ENCODE data around the gene CLDN19. TPM values are rescaled to one million over a fixed set of nuclear protein-coding genes. Genes with fewer than 3 reads are reported as not detected.
A peak's percentile ranks its signal among the peaks of the same experiment; 100 is the strongest.
"Not testable (repeated sequence)": the region's sequence is repeated elsewhere in the genome, so short reads cannot be mapped to it uniquely, and the experiment has no call there.

Gene CLDN19
- total and polyA plus RNA-seq, 11 donors = 0.01 to 0.11 TPM; not detected in 9

- DNase-seq (no peak), ATAC-seq (no peak)
- TF ChIP-seq POLR2A (IDR thresholded peaks at IDR 0.05) (no peak), CTCF (IDR thresholded peaks at IDR 0.05) (no peak)
- H3K9me3 ChIP-seq = no peaks in the 10 kb centered on the region
- H3K27ac ChIP-seq = no peak overlapping the region
- intact Hi-C loops (cut with DNase I) = loop anchor here in 3 of 10 donors (10.0 kb wide), 2 partner anchors 297 to 407 kb away; partner anchors contain the start of genes PPCS (in 1 of the 3) and ZMYND12 (in 1 of the 3)
- 85 to 93% (median 91%) methylated on average over 6 of the region's 6 CpGs for WGBS, 4 donors
- H3K4me1 ChIP-seq = peaks cover 0 to 19% (median 0%) of the 10 kb centered on the region in 12 donors
- no peak overlapping the region for H3K4me3 ChIP-seq
- no peaks in the 10 kb centered on the region for H3K27me3 ChIP-seq
- H3K36me3 ChIP-seq = peaks cover 0 to 90% (median 85%) of the 10 kb centered on the region in 9 donors
These were observed 12.2 kb upstream of the CLDN19 start for GRCh38 chr1:42752284-42752683.

GRCh38 chr1:42751511-42752070, 11.6 kb upstream of the CLDN19 start:
- H3K27ac ChIP-seq, H3K27me3 ChIP-seq, ATAC-seq, DNase-seq, H3K9me3 ChIP-seq, H3K4me3 ChIP-seq: not testable (repeated sequence)
- intact Hi-C loops (cut with DNase I) = loop anchor here in 3 of 10 donors (10.0 kb wide), 2 partner anchors 297 to 407 kb away; partner anchors contain the start of genes PPCS (in 1 of the 3) and ZMYND12 (in 1 of the 3)
- Histone ChIP-seq H3K4me1 (peaks cover 0 to 19% (median 0%) of the 10 kb centered on the region in 12 donors), H3K36me3 (peaks cover 0 to 90% (median 84%) of the 10 kb centered on the region in 9 donors)
- WGBS, 4 donors = 87 to 93% (median 90%) methylated on average over 8 of the region's 8 CpGs

GRCh38 chr1:42750041-42750440, 10.0 kb upstream of the CLDN19 start:
- Histone ChIP-seq H3K4me3 (no peak overlapping the region), H3K27me3 (no peaks in the 10 kb centered on the region), H3K27ac (no peak overlapping the region), H3K4me1 (peaks cover 0 to 19% (median 0%) of the 10 kb centered on the region in 12 donors), H3K36me3 (peaks cover 0 to 86% (median 77%) of the 10 kb centered on the region in 9 donors), H3K9me3 (no peaks in the 10 kb centered on the region)
- intact Hi-C loops (cut with DNase I) = loop anchor here in 3 of 10 donors (10.0 kb wide), 2 partner anchors 295 to 405 kb away; partner anchors contain the start of genes PPCS (in 1 of the 3) and ZMYND12 (in 1 of the 3)
- ATAC-seq (no peak), DNase-seq (no peak)
- WGBS, 4 donors = 90 to 92% (median 91%) methylated on average over 12 of the region's 12 CpGs
- TF ChIP-seq POLR2A (IDR thresholded peaks at IDR 0.05) (no peak), CTCF (IDR thresholded peaks at IDR 0.05) (no peak)

- WGBS, 4 donors = 85 to 90% (median 88%) methylated on average over 13 to 14 of the region's 14 CpGs
- H3K27me3 ChIP-seq = no peaks in the 10 kb centered on the region
- ATAC-seq = peak in 1 of 4 donors; percentile 9
- H3K9me3 ChIP-seq = no peaks in the 10 kb centered on the region
- no peak overlapping the region for H3K4me3 ChIP-seq
- H3K4me1 ChIP-seq = peaks cover 0 to 19% (median 0%) of the 10 kb centered on the region in 12 donors
- DNase-seq = no peak
- no peak for TF ChIP-seq POLR2A (IDR thresholded peaks at IDR 0.05)
- no peak for TF ChIP-seq CTCF (IDR thresholded peaks at IDR 0.05)
- peak overlapping the region in 1 of 12 donors; percentile 74 for H3K27ac ChIP-seq
- H3K36me3 ChIP-seq = peaks cover 0 to 73% (median 64%) of the 10 kb centered on the region in 9 donors
- intact Hi-C loops (cut with DNase I) = loop anchor here in 8 of 10 donors (2.0 to 10.0 kb wide), 6 partner anchors 156 to 604 kb away; no protein-coding TSS in a partner anchor
These were observed 8.7 kb upstream of the CLDN19 start for GRCh38 chr1:42748461-42749410.

All from heart left ventricle (tissue), 16 donors.